ENCODE data around the gene POLR3GL.

Gene POLR3GL

GRCh38 chr1:145951526-145951925 lies 13.0 kb upstream of the POLR3GL start:
- DNase-seq, result no peak

GRCh38 chr1:145952903-145953302 lies 11.6 kb upstream of the POLR3GL start:
- no peak for DNase-seq

GRCh38 chr1:145953861-145954260 lies 10.6 kb upstream of the POLR3GL start:
- DNase-seq, result no peak

- no peak for DNase-seq
Observed at GRCh38 chr1:145955436-145955835, 9.1 kb upstream of the POLR3GL start.

- no peak for DNase-seq
Observed at GRCh38 chr1:145956361-145956760, 8.1 kb upstream of the POLR3GL start.

- no peak for DNase-seq
Observed at GRCh38 chr1:145956781-145957442, 7.6 kb upstream of the POLR3GL start.

GRCh38 chr1:145957443-145958319 lies 6.8 kb upstream of the POLR3GL start, which contains the start of gene LIX1L:
Gene LIX1L, minus strand, starts transcription at chr1:145958017. Its CDS starts 90 bp downstream, at chr1:145957927.
- peak; percentile 89 to 93 for DNase-seq

- DNase-seq, result no peak
Observed at GRCh38 chr1:145958734-145959133, 5.8 kb upstream of the POLR3GL start.

GRCh38 chr1:145959333-145959732 lies 5.2 kb upstream of the POLR3GL start:
- DNase-seq, result no peak

GRCh38 chr1:145959957-145960467 lies 4.5 kb upstream of the POLR3GL start:
- DNase-seq, result no peak

GRCh38 chr1:145960468-145961108 lies 3.9 kb upstream of the POLR3GL start:
- DNase-seq, result peak; percentile 34 to 43

- DNase-seq, result no peak
Observed at GRCh38 chr1:145961109-145961424, 3.4 kb upstream of the POLR3GL start.

- DNase-seq, result peak; percentile 47 to 59
Observed at GRCh38 chr1:145961425-145962156, 2.9 kb upstream of the POLR3GL start.

GRCh38 chr1:145962157-145963102 lies 2.1 kb upstream of the POLR3GL start:
- DNase-seq, result peak; percentile 31 to 43

GRCh38 chr1:145963265-145964019 lies 1.0 kb upstream of the POLR3GL start:
- no peak for DNase-seq

- DNase-seq, result no peak
Observed at GRCh38 chr1:145965119-145965744, 742 bp downstream of the POLR3GL start.

GRCh38 chr1:145967288-145967687 lies 2.8 kb downstream of the POLR3GL start:
- DNase-seq, result no peak

GRCh38 chr1:145972580-145972979 lies 8.1 kb downstream of the POLR3GL start:
- DNase-seq, result no peak

- no peak for DNase-seq
Observed at GRCh38 chr1:145974721-145975120, 10.2 kb downstream of the POLR3GL start.

- no peak for DNase-seq
Observed at GRCh38 chr1:145975216-145975615, 10.7 kb downstream of the POLR3GL start.

Data from stimulated activated CD4-positive, alpha-beta T cell treated with anti-CD3 and anti-CD28 coated beads, Interleukin-4, amount 100 ng/mL, for 4 hours (primary cell).